ENCODE data around the gene DOC2B.
"Not testable (repeated sequence)": the region's sequence is repeated elsewhere in the genome, so short reads cannot be mapped to it uniquely, and the experiment has no call there.

The DOC2B gene

GRCh38 chr17:135895-136294 lies 45.6 kb downstream of the DOC2B start:
- in situ Hi-C loops (cut with MboI; ENCODE audit: low pct_unique_long_range_greater_than_20kb, low sequenced_read_pairs); DNase-seq: not testable (repeated sequence)

DNA sequence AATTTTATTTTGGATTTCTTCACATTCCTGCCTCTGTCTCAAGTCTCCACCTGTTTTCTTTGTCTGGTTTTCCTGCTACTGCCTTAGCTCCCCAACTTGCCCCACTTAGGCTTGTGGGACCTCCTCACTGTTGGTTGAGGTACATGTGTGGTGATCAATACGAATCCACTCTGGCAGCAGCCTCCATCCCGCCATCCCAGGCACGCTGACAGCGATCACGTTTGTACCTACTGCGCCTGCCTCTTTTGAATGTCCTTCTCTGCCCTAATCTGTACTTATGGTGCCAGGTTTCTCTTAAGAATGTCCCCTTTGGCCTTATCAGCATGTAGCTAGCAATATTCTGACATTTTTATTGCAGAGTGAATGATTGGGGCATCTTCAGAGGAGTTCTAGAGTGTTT lies 46.4 kb downstream of the DOC2B start:
- in situ Hi-C loops (cut with MboI; ENCODE audit: low pct_unique_long_range_greater_than_20kb, low sequenced_read_pairs); DNase-seq: not testable (repeated sequence)

- in situ Hi-C loops (cut with MboI; ENCODE audit: low pct_unique_long_range_greater_than_20kb, low sequenced_read_pairs); DNase-seq: not testable (repeated sequence)
These were observed 47.1 kb downstream of the DOC2B start for GRCh38 chr17:134332-134785.

DNA sequence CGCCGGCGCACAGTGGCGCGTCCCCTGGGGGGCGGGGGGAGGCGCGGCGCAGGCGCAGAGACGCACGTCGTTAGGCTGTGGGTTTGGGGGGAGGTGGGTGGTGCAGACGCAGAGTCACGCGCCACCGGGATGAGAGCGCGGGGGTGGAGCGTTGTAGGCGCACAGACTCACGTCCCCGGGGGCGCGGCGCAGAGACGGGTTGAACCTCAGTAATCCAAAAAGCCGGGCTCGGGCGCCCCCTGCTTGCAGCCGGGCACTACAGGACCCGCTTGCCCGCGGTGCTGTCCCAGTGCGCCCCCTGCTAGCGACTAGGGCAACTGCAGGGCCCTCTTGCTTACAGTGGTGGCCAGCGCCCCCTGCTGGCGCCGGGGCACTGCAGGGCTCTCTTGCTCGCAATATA lies 47.5 kb downstream of the DOC2B start:
- DNase-seq; in situ Hi-C loops (cut with MboI; ENCODE audit: low pct_unique_long_range_greater_than_20kb, low sequenced_read_pairs): not testable (repeated sequence)

DNA sequence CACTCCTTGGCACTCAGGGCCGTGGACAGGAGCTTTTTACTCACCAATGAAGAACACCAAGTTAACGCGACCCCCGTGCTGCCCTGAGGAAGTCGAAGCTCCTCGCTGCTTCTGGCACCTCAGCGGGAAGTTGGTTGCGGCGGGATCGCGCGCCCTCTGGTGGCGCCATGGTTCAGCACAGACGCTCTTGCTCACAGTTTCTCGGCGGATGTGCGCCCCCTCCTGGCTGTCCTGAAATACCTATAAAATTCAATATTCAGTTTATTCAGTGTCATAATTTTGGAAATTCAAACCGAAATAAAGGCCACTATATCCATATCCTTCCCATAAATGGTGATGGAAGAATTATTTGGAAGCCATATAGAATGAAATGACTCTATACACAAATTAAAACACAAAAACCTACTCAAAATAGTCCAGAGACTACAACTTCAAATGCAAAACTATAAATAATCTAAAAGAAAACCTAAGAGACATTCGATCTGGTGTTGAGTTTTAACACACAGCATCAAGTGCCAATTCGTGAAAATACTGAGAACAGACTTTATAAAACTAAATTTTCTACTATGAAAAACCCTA lies 63.0 kb downstream of the DOC2B start:
- in situ Hi-C loops (cut with MboI; ENCODE audit: low pct_unique_long_range_greater_than_20kb, low sequenced_read_pairs), result not testable (repeated sequence)

GRCh38 chr17:113111-113510 lies 68.3 kb downstream of the DOC2B start:
- in situ Hi-C loops (cut with MboI; ENCODE audit: low pct_unique_long_range_greater_than_20kb, low sequenced_read_pairs), result not testable (repeated sequence)

More for the DNA sequence above, 63.0 kb downstream of the DOC2B start:
- not testable (repeated sequence) for DNase-seq

More at GRCh38 chr17:113111-113510, 68.3 kb downstream of the DOC2B start:
- not testable (repeated sequence) for DNase-seq
